ENCODE results near the gene GNAT2. TPM values are rescaled to one million over a fixed set of nuclear protein-coding genes. Genes with fewer than 3 reads are reported as not detected.

GNAT2 gene
- total RNA-seq, 1 experiment from 2014 or later, result 0.52 TPM

- H3K36me3 ChIP-seq (ENCODE audit: low read depth), result no peaks in the 10 kb centered on the region
- no peaks in the 10 kb centered on the region for H3K9me2 ChIP-seq (ENCODE audit: insufficient read depth)
- H3K27ac ChIP-seq, result no peak overlapping the region
- H3K4me1 ChIP-seq (replicated peaks; ENCODE audit: insufficient read depth), result peaks cover 28% of the 10 kb centered on the region
- peak in 1 of 2 experiments; percentile 9 for DNase-seq
- ChIA-PET CTCF (interaction anchor here (2.1 to 3.9 kb wide), 4 partner anchors 12 to 345 kb away, joined by 20 to 48 read pairs (median 22); partner anchors contain the start of gene AHCYL1), POLR2A (ENCODE audit: unreplicated experiment) (no interaction called here)
- H4K20me1 ChIP-seq (ENCODE audit: insufficient read depth), result no peaks in the 10 kb centered on the region
- no peak overlapping the region for H3K4me3 ChIP-seq
- no peak overlapping the region for H3K4me2 ChIP-seq
- no TSS peak for BruUV-seq (replicated peaks)
- H3K9me3 ChIP-seq (ENCODE audit: insufficient read depth, low read depth), result no peaks in the 10 kb centered on the region
- peaks cover 13% of the 10 kb centered on the region; the same call in 1 of the 2 replicates for H3F3A ChIP-seq (ENCODE audit: insufficient read depth, low read depth)
- no peaks in the 10 kb centered on the region for H3K27me3 ChIP-seq (ENCODE audit: insufficient read depth, low read depth)
- intact Hi-C loops (cut with micrococcal nuclease; ENCODE audit: unreplicated experiment), result no loop called here
- no peak overlapping the region for H2AFZ ChIP-seq
- H3K79me2 ChIP-seq (ENCODE audit: low read depth), result no peaks in the 10 kb centered on the region
- TF ChIP-seq EZH2 (IDR thresholded peaks at IDR 0.05; ENCODE audit: low read depth) (no peak), CTCF (conservative IDR thresholded peaks at IDR 0.05) (no peak)
Observed at GRCh38 chr1:109639063-109639840, 19.8 kb upstream of the GNAT2 start.

DNA sequence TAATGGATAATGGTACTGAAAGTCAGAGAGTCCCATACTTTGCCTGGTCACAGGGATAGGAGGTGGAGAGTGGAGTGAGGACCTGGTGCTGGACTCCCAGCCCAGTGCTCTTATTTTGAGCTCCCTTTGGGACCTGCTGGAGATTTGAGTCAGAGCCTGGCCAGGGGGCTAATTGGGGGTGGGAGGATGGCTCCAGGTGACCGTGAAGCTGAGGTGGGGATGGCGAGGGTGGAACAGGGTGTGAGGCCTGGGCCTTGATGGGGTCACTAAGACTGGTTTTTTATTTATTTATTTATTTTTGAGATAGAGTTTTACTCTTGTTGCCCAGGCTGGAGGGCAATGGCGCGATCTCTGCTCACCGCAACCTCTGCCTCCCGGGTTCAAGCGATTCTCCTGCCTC, 18.0 kb upstream of the GNAT2 start:
- Histone ChIP-seq H3K27me3 (ENCODE audit: insufficient read depth, low read depth) (no peaks in the 10 kb centered on the region), H2AFZ (no peak overlapping the region), H3F3A (ENCODE audit: insufficient read depth, low read depth) (peaks cover 18% of the 10 kb centered on the region; the same call in 1 of the 2 replicates), H3K4me1 (replicated peaks; ENCODE audit: insufficient read depth) (peaks cover 18% of the 10 kb centered on the region), H3K4me3 (no peak overlapping the region), H3K36me3 (ENCODE audit: low read depth) (no peaks in the 10 kb centered on the region), H3K4me2 (no peak overlapping the region), H3K9me3 (ENCODE audit: insufficient read depth, low read depth) (no peaks in the 10 kb centered on the region), H3K79me2 (ENCODE audit: low read depth) (no peaks in the 10 kb centered on the region), H3K9me2 (ENCODE audit: insufficient read depth) (no peaks in the 10 kb centered on the region), H4K20me1 (ENCODE audit: insufficient read depth) (no peaks in the 10 kb centered on the region), H3K27ac (no peak overlapping the region)
- TF ChIP-seq CTCF (conservative IDR thresholded peaks at IDR 0.05), result no peak
- no peak for TF ChIP-seq EZH2 (IDR thresholded peaks at IDR 0.05; ENCODE audit: low read depth)
- DNase-seq, result no peak
- CTCF ChIA-PET, result interaction anchor here (1.0 to 2.5 kb wide), 6 partner anchors 14 to 346 kb away, joined by 4 to 7 read pairs (median 5); partner anchors contain the start of gene GNAI3
- no TSS peak for BruUV-seq (replicated peaks)
- intact Hi-C loops (cut with micrococcal nuclease; ENCODE audit: unreplicated experiment), result no loop called here
- POLR2A ChIA-PET (ENCODE audit: unreplicated experiment), result interaction anchor here (0.6 kb wide), 2 partner anchors 96 to 168 kb away, joined by 5 to 8 read pairs; no protein-coding TSS in a partner anchor

DNA sequence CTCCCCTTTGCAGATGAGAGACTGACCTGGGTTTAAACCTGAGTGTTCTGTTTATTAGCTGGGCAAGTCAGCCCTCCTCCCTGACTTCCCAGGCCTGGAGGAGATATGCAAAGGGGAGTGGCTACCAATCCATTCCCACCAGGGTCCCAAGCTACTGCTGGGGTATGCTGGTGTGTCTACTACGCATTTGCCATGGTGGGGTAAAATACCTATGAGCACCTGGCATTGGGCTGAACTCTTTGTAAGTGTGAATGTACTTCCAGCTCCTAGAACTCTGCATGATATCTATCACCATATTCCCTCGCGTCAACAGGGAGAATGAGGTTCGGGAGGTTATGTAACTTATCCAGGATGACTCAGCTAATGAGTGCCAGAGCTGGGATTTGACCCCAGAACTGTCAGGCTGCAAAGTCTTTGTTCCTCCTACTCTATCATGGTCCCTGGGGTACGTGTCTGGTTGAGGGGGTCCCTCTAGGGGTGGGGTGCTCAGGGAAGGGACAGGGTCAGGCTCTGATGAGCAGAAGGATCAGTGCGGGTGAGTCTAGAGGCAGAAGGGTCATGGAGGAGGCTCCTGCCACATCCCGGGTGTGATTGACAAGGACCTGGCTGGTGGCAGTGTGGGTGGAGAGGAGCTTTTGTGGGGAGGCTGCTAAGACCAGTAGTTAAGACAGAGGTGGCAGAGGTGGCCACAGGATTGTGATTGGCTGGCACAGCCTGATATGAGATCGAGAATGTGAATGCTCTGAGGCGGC, 17.0 kb upstream of the GNAT2 start:
- ChIA-PET POLR2A (ENCODE audit: unreplicated experiment) (interaction anchor here (0.5 to 1.0 kb wide), 5 partner anchors 88 to 462 kb away, joined by 3 to 5 read pairs (median 3); partner anchors contain the start of gene GNAI3), CTCF (interaction anchor here (0.6 to 2.5 kb wide), 9 partner anchors 15 to 348 kb away, joined by 3 to 12 read pairs (median 5); partner anchors contain the start of genes AHCYL1 and GNAI3)
- Histone ChIP-seq H3K27ac (peak overlapping the region; percentile 52), H3K27me3 (ENCODE audit: insufficient read depth, low read depth) (no peaks in the 10 kb centered on the region), H3K4me3 (no peak overlapping the region), H3K9me2 (ENCODE audit: insufficient read depth) (no peaks in the 10 kb centered on the region), H3F3A (ENCODE audit: insufficient read depth, low read depth) (peaks cover 18% of the 10 kb centered on the region; the same call in 1 of the 2 replicates), H2AFZ (peak overlapping the region; percentile 35), H3K9me3 (ENCODE audit: insufficient read depth, low read depth) (no peaks in the 10 kb centered on the region), H4K20me1 (ENCODE audit: insufficient read depth) (no peaks in the 10 kb centered on the region), H3K4me2 (peak overlapping the region; percentile 49), H3K36me3 (ENCODE audit: low read depth) (no peaks in the 10 kb centered on the region; the same call in 1 of the 2 replicates), H3K4me1 (replicated peaks; ENCODE audit: insufficient read depth) (peaks cover 18% of the 10 kb centered on the region), H3K79me2 (ENCODE audit: low read depth) (no peaks in the 10 kb centered on the region)
- DNase-seq, result peak; percentile 63 to 70
- intact Hi-C loops (cut with micrococcal nuclease; ENCODE audit: unreplicated experiment), result loop anchor here (1.0 kb wide), 2 partner anchors 90 to 348 kb away; partner anchors contain the start of gene AHCYL1
- BruUV-seq (replicated peaks), result TSS peak; percentile 33
- TF ChIP-seq EZH2 (IDR thresholded peaks at IDR 0.05; ENCODE audit: low read depth), result no peak
- no peak for TF ChIP-seq CTCF (conservative IDR thresholded peaks at IDR 0.05)

Measured in PC-9 (cell line).